HG02870 (cell line): ENCODE results near the gene B3GALNT2.
"Not testable (repeated sequence)": the region's sequence is repeated elsewhere in the genome, so short reads cannot be mapped to it uniquely, and the experiment has no call there.

ENCODE experiments used
- ATAC-seq: cut with Tn5 transposase; IDR thresholded peaks from one replicate; pipeline ENCODE4 v1.9.1; 2021; ENCODE audit warnings: mild to moderate bottlenecking, moderate library complexity; ENCODE audit not compliant: unreplicated experiment

B3GALNT2 gene

DNA sequence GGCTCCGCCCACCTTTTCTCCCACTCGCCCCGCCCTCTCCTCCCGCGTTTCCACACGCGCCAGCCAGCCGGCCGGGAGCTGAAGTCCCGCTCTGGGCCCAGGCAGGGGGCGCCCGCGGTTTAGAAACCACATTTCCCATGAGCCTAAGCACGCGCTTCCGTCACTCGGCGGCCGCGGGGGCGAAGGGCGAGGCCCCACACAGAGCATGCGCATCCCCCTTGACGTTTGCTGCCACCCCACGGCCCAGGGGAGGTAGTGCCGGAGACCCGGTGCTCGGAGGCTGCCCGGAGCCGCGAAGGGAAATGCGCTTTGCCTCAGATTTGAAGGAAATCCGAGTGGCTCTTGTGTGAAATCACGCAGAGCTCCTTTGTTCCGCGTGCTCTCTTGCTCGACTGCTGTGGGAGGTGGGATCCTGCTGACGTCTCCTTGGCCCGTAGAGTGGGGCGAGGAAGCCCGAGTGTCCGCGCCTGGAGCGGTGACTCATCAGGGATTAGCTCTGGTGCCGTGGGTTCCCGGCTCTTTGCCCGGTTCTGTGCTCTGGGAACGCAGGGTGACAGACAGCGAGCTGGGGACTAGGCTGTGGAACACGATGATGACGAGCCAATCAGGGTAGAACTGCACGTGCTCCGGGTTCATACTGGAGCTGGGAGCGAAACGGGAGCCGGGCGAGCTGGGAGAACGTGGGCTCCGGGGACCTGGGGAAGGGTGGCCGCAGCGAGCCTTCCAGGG lies 406 bp upstream of the B3GALNT2 start:
- ATAC-seq, result peak; percentile 73

DNA sequence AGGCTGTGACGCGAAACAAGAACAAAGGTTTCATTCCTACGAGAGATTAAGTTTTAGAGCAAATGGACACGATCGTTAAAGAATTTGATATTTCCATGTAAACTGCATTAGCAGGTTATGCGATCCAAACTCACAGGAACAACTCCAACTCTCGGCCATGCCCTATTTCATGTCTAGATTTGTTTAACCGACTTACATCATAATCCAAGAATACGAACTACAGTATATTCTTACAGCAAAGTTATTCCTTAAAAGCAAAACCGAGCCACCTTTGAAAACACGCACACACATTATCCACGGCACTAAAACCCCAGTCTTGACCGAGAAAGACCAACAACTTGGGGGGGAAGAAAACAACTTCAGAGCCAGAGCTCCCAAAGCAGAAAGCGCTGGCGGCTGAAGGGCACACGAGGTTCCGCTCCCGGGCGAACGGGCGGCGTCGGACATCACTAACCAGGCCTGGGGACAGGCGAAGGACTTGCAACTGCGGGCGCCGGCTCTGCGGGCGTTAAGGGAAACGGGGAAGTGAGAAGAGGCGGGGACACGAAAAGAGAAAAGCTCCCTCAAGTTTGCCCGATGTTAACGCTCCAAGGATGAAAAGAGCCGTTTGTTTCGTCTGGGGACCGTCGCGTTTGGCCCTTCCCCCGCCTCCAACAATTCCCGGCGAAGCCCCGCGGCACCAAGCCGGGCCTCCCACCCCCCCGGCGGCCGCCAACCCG lies 690 bp downstream of the B3GALNT2 start:
- ATAC-seq, result peak; percentile 10

DNA sequence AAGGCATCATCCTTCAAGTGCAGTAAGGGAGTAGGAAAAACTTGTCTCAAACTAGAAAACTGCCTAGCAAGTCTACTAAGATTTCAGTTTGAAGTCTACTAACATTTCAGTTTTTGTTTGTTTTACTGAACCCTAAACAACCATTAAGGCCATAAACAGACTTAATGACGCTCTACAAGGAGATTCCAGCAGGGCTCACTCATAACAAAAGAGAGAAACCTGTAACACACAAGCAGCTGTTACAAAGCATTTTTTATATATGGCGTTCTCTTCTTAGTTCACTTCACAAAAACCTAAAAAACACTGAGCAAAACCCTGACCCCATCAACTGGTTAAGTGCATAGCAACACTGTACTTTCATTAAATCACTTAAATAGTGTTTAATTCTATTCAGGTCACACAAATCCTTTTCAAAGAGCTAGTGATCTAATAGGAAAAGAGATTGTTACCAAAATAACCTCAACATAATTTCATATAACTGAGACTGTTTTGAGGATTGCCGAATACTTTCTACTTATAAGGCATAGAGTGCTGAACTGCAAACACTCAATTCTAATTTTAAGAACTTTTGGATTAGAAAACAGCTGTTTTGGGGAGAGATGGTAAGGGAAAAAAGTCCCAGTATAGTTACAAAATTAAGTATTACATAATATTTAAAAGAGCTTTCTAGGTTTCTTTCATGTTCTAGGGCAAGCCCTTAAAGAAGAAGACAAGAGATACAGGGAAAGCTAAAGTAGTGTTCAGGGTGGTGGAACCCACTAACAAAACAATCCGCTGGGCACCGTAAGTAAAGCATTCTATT lies 1.4 kb downstream of the B3GALNT2 start:
- ATAC-seq, result no peak

DNA sequence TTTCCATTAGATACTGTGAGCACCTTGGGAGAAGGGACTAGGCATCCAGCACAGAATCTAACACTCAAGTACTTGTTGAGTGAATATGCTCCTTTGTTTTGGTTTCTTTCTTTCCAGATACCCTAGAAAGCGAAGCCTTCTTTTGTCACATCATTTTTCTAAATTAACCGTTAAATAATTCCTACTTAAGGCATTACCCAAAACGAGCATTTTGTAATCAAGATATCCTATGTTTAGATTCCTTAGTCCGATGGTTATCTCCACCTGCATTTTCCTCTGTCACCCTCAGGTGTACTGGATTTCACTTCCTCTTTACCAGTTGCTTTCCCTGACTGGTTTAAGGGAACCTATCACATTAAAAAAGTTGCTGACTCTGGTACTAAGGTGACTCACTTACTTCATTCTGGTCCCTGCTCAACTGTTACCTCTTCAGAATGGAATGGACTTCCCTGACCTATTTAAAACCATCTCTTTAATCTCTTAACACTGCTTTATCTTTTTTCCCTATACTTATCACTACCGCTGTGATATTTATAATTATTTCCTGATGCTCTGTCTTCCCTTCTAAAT lies 3.2 kb downstream of the B3GALNT2 start:
- no peak for ATAC-seq

DNA sequence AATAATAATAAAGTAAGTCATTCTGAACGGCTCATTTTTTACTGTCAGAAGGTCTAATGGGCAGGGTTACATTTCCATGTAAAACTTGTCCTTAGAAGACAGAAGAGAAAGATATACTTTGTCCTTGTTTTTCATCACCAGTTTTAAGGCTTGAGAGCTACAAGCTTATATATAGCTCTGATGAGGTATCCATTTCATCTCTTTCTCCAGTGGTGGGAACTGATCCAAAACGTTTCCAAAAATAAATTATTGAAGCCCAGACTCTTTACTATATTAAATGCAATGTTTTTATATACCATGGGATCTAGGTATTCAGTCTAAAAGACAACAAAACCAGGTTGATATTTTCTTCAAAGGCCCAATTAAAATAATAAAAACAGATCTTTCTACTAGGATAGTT lies 8.7 kb downstream of the B3GALNT2 start:
- no peak for ATAC-seq

DNA sequence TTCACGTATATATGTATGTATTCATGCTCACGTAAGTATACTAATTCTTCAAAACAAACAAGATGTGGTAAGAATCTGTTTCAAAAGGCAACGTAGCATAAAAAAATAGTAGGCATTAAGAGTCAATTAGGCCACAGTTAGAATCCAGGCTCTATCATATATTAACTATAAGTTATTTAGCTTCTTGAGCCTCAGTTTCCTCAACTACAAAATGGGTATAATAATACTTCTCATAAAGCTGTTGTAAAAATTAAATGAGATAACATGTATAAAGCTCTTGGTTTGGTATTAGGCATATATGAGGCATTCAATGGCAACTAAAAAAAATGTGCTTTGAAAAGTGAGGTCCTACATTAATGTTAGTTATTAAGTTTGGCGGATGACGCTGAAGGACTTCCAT lies 9.2 kb downstream of the B3GALNT2 start:
- no peak for ATAC-seq

DNA sequence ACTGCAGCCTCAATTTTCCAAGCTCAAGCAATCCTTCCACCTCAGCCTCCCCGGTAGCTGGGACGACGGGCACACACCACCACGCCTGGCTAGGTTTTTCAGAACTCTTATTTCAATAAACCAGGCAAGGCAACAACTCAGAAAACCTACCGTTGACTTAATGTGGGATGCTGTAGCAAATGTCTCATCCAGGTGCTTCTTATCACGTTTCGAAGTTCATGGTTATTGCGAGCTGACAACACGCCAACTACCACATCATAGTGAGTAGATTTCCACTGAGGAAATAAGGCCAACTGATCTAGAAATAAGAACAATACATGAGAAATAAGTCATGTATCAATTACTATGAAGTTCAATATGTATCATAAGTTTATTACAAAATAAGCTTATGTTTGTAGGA lies 9.7 kb downstream of the B3GALNT2 start:
- ATAC-seq, result no peak

DNA sequence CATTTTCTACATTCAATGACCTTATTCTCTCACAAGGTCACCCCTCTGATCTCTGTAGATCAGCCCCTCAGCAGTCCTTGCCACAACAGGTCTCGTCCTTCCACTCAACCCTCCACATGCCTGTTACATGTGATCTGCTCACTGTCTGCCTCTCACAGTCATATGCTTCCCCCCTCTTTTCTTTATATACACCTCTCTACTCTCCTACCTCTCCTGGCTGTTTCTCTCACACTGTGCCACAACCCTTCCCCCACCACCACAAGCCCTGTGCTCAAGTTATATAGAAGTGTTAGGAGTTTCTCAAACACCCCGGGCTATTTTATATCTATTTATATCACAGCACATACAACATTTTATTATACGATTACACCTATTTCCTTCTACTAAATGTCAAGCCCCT lies 12.6 kb downstream of the B3GALNT2 start:
- ATAC-seq, result no peak

DNA sequence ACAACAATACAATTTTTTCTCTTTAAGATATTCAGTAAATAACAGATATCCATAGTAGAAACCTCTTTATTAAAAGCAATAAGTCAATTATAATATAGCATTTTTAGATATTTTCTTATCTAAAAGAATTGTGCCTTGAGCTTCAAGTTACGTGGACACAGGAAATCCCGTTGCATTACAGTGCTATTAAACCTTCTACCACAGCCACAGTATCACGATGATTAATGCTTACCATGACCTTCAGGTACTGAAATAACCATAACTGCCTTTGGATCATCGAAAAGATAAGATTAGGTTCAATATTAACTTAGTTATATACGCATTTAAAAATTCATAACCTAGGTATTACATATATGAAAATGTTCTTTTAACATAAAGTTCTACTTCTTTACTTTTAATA lies 17.9 kb downstream of the B3GALNT2 start:
- no peak for ATAC-seq

DNA sequence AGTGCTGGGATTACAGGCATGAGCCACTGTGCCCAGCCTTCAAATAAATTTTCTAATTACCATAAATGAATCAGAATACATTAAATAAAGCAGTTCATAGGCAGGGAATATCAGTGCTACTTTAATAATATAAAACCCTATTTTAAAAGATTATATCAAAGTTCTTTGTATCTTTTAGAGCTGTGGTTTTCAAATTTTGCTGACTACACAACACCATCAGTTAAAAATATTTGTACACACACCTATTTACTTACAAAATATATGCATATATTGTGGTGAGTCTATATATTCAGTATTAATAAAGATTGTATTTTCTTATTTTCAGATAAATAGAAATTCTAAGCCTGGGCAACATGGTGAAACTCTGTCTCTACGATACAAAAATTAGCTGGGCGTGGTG lies 18.7 kb downstream of the B3GALNT2 start:
- ATAC-seq, result no peak

DNA sequence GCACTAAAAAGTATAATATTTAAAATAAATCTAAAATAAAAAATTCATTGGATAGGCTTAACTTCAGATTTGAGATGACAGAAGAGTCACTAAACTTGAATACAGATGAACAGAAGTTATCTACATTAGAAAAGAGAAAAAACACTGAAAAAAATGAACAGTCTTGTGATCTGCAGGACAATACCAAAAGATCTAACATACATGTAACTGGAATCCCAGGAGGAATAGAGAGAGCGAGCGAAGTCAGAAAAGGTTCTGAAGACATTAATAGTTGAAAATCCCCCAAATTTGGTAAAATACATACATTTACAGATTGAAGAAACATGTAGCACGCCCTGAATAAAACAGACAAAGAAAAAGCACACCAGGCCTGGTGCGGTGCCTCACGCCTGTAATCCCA lies 21.2 kb downstream of the B3GALNT2 start:
- ATAC-seq, result no peak

DNA sequence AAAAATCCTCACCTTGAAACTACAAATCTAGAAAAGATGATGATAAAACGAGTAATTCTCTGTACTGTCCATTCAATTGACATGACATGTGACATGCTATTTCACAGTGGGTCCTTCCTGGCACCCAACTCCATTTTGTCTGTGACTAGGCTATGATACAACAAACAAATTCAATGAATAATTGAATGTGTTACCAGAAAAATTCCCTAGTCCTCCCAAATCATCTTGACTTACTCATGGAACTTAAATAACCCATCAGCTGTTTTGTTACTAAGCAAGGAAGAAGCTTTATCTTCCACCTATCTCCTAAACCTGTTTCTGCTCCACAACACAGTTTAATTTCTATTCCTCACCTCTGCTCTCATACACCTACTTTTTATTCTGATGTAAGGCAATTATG lies 30.4 kb downstream of the B3GALNT2 start:
- no peak for ATAC-seq

DNA sequence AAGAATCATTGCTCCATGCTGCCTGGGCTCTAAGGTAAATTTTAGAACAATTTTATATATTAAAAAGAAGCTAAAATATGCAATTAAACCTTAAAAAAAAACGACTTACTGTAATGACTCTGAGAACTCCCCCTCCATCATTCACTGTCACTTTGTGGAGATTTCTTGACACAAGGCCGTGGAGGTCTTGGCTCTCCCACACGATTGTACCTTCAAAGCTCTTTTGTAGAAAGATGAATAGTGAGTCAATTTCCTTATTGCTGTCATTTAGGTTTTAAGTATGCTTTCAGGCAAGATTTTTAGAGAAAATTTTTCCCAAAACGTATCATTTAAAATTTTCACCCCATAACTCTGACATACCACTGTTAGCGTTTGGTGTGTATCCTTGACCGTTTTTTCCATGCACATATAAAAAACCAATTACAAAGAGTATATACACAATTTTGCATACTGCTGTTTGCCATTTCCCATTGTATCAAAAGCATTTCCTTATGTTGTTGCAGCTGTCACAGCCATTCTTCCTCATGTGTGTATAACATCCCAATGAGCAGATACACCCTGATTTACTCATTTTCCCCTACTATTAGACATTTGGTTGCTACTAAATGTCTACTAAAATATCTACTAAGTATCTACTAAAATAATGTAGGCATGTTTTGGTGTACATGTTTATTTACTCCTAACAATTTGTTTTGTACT lies 33.4 kb downstream of the B3GALNT2 start:
- no peak for ATAC-seq

DNA sequence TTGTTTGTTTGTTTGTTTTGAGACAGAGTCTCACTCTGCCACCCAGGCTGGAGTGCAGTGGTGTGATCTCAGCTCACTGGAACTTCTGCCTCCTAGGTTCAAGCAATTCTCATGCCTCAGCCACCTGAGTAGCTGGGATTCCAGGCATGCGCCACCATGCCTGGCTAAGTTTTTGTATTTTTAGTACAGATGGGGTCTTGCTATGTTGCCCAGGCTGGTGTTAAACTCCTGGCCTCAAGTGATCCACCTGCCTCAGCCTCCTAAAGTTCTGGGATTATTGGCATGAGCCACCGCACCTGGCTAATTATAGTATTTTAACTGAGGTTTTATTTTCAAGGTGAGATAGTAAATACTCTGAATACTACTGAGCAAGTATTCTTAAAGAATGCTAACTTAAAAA lies 34.4 kb downstream of the B3GALNT2 start:
- not testable (repeated sequence) for ATAC-seq

DNA sequence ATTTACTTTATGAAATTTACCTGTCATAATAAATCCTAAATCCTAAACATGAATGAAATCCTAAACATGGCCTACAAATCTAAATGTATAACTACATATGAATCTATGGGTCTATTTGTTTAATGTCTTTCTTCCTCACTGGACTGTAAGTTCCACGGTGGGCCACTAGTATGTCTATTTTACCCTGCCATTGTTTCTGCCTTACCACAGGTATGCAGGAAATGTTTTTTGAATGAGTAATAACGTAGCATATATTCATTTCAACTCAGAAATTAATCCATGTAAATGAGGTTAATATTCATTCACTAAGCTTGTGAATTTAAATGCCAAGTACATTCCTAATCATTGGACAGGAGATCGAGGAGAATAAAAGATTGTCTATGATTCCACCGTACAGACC lies 35.3 kb downstream of the B3GALNT2 start:
- ATAC-seq, result no peak

DNA sequence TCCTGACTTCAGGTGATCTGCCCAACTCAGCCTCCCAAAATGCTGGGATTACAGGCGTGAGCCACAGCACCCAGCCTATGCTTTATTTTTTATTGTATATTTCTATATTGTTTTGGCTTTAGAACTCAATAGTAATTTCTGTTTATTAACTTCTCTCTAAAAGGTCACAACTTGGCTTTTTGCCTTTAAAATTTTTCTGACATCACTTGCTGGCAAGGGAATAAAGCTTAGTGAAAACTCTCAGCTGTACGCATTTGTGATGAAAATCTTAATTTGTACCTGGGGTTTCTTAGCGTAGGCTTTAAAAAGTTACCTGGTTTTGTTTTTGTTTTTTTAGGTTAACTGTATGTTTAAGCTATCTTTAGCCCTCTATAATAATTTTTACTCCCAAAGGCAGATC lies 36.2 kb downstream of the B3GALNT2 start:
- ATAC-seq, result no peak

DNA sequence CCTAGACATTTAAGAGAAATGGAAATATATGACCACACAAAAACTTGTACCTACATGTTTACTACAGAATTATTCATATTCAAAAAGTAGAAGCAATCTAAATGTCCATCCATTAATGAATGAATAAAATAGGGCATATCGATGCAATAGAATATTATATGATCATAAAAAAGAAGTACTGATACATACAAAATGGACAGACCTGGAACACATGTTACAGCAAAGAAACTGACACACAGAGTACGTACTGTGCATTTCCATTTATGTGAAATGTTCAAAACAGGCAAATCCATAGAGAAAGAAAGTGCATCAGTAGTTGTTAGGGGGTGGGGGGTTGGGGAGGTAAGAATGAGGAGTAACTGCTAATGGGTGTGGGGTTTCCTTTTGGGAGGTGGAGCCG lies 39.2 kb downstream of the B3GALNT2 start:
- no peak for ATAC-seq

DNA sequence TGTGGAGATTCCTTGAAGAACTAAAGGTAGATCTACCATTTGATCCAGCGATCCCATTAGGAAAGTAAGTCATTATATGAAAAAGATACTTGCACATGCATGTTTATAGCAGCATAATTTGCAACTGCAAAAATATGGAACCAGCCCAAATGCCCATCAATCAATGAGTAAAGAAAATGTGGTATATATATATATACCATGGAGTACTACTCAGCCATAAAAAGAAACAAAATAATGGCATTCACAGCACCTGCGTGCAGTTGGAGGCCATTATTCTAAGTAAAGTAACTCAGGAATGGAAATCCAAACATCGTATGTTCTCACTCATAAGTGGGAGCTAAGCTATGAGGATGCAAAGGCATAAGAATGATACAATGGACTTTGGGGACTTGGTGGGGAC lies 41.4 kb downstream of the B3GALNT2 start:
- ATAC-seq, result not testable (repeated sequence)

DNA sequence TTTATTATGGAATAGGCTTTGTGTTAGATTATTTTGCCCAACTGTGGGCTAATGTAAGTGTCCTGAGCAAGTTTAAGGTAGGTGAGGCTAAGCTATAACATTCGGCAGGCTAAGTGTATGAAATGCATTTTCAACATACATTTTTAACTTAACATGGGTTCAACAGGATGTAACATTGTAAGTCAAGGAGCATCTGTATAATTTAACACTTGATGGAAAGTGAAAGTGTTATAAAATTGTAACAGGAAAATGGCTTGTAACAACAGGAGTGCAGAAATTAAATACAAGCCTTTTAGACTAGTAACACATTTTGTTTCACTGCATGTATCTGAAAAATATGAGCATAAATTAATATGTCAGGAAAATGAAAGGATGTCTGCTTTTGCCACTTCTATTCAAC lies 42.3 kb downstream of the B3GALNT2 start:
- ATAC-seq, result no peak

DNA sequence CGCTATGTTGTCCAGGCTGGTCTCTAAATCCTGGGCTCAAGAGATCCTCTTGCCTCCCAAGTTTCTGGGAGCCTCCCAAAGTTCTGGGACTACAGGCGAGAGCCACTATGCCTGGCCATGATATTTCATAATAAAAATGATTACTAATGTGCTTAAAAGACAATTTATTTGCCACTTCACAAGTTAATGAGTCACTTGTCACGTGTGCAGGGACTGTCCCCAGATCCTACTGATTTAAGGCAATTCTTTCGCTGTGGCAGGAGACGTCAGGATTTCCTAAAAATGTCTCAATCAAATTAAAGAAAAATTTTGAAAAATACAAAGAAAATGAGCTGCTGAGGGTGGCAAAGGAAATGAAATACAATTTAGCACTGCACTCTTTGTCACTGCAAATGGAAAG lies 43.5 kb downstream of the B3GALNT2 start:
- ATAC-seq, result no peak

DNA sequence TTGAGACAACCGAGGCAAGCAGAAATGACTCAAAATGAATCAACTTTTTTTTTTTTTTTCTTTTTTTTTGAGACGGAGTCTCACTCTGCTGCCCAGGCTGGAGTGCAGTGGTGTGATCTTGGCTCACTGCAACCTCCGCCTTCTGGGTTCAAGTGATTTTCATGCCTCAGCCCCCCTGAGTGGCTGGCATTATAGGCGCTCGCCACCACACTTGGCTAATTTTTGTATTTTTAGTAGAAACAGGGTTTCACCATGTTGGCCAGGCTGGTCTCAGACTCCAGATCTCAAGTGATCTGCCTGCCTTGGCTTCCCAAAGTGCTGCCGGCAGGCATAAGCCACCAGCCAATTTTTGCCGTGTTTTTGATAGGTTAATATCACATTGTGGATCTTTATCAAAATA lies 46.4 kb downstream of the B3GALNT2 start:
- not testable (repeated sequence) for ATAC-seq
